Measurements from ENCODE around the gene LTN1. TPM values are rescaled to one million over a fixed set of nuclear protein-coding genes. Genes with fewer than 3 reads are reported as not detected.

The LTN1 gene
- total RNA-seq, 3 donors from 2014 or later, result 27.4 to 41.1 (median 29.8) TPM

DNA sequence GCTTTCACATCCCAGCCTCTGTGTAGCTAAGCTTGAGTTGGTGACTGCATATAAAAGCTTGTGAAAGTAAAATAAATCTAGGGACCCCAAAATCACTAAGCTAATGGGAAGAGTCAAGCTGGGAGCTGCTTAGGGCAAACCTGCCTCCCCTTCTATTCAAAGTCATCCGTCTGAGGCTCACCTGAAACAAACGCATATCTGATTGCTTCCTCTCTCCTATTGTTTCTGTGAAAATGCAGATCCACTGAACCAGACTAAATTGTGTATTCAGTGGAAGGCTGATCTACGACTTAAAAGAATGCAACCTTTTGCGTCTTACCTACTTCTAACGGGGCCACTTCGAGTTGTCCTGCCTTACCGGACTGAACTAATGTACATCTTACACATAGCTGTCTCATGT, 70.3 kb downstream of the LTN1 start:
- Histone ChIP-seq H3K27ac (no peak overlapping the region), H3K4me3 (no peak overlapping the region), H3K36me3 (no peaks in the 10 kb centered on the region), H3K27me3 (no peaks in the 10 kb centered on the region), H3K9me3 (no peaks in the 10 kb centered on the region), H3K4me1 (no peaks in the 10 kb centered on the region)
- intact Hi-C loops (cut with DNase I; ENCODE audit: low total_unique reads), result no loop called here
- DNase-seq (ENCODE audit: low spot score in 2 of 2), result no peak
- TF ChIP-seq, protein P1, sequence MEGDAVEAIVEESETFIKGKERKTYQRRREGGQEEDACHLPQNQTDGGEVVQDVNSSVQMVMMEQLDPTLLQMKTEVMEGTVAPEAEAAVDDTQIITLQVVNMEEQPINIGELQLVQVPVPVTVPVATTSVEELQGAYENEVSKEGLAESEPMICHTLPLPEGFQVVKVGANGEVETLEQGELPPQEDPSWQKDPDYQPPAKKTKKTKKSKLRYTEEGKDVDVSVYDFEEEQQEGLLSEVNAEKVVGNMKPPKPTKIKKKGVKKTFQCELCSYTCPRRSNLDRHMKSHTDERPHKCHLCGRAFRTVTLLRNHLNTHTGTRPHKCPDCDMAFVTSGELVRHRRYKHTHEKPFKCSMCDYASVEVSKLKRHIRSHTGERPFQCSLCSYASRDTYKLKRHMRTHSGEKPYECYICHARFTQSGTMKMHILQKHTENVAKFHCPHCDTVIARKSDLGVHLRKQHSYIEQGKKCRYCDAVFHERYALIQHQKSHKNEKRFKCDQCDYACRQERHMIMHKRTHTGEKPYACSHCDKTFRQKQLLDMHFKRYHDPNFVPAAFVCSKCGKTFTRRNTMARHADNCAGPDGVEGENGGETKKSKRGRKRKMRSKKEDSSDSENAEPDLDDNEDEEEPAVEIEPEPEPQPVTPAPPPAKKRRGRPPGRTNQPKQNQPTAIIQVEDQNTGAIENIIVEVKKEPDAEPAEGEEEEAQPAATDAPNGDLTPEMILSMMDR (IDR thresholded peaks at IDR 0.05), result no peak
- TF ChIP-seq POLR2A (IDR thresholded peaks at IDR 0.05) (no peak), POLR2AphosphoS5 (IDR thresholded peaks at IDR 0.05) (no peak)

DNA sequence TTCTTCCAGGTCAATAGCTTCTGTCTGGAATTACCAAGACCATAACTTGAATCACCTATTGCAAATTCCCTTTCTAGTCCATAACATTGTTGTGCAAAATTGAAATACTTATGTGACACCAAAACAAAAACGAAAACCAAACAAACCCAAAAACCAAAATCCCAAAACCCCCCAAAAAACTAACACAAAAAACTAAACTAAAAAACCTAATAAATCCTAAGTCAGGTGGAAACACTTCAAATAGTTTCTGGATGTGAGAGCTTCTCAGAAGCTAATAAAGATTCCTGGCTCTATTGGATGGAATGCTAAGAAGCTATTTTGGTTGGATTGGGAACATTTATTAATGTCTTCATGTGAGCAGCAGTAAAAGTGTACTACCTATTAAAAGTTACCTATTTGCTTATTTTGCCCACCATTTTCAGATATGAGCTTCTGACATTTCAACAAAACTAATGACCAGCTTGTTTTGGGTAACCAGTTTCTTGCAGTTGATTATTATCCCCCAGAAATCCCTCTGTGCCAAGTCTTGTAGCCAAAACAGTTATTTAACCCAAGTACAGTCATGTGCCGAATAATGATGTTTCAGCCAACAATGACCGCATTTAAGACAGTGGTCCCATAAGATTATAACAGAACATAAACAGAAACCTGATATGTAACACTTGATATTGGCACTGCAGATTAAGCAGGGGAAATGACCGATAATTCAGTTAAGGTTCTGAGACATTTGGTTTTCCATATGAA, 76.4 kb downstream of the LTN1 start:
- Histone ChIP-seq H3K9me3 (no peaks in the 10 kb centered on the region), H3K27ac (no peak overlapping the region), H3K36me3 (no peaks in the 10 kb centered on the region), H3K4me3 (no peak overlapping the region), H3K27me3 (no peaks in the 10 kb centered on the region), H3K4me1 (no peaks in the 10 kb centered on the region)
- no peak for DNase-seq (ENCODE audit: low spot score in 2 of 2)
- intact Hi-C loops (cut with DNase I; ENCODE audit: low total_unique reads), result no loop called here
- TF ChIP-seq, protein P1 (IDR thresholded peaks at IDR 0.05), result no peak
- TF ChIP-seq POLR2A (IDR thresholded peaks at IDR 0.05) (no peak), POLR2AphosphoS5 (IDR thresholded peaks at IDR 0.05) (no peak)

DNA sequence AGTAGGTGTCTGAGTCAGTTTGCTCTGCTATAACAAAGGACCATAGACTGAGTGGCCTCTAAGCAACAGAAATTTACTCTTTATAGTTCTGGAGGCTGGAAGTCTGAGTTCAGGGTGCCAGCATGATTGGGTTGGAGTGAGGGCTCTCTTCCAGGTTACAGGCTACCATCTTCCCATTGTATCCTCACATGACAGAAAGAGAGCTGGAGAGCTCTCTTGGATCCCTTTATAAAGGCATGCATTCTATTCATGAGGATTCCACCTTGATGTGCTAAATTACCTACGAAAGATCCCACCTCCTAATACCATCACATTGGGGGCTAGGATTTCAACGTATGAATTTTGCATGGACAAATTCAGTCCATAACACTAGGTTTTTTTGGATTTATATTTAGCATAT, 79.6 kb downstream of the LTN1 start:
- Histone ChIP-seq H3K4me3 (no peak overlapping the region), H3K36me3 (no peaks in the 10 kb centered on the region), H3K27ac (no peak overlapping the region), H3K27me3 (no peaks in the 10 kb centered on the region), H3K9me3 (no peaks in the 10 kb centered on the region), H3K4me1 (no peaks in the 10 kb centered on the region)
- TF ChIP-seq, protein P1 (IDR thresholded peaks at IDR 0.05), result no peak
- TF ChIP-seq POLR2A (IDR thresholded peaks at IDR 0.05) (no peak), POLR2AphosphoS5 (IDR thresholded peaks at IDR 0.05) (no peak)
- intact Hi-C loops (cut with DNase I; ENCODE audit: low total_unique reads), result no loop called here
- no peak for DNase-seq (ENCODE audit: low spot score in 2 of 2)

DNA sequence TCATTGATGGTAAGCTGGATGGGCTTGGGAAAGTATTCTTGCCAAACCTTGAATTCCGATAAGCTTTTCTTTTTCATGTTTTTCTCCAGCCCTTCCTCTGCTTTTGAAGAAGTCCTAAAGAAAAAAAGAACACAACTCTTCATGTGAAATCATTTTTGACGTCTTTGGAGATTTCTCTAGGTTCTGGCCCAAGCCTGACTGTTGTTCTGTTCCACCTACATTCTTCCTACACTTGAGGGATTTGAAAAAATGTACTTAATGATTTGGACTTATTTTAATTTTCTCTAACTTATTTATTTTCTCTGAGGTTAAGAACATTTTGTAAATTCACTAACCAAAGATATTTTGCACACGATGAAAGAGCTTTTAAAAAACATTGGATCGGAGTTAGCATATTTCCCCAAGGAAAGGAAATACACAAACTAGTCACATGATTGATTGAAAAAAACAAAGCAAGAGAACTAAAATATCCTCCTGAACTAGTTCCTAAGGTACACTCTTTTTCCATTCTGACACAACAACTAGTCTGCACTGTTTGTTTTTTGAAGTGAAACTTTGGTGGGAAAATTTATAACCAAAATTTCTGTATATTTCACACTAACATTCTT, 82.3 kb downstream of the LTN1 start:
- peak overlapping the region; percentile 7 to 54 for H3K27ac ChIP-seq
- intact Hi-C loops (cut with DNase I; ENCODE audit: low total_unique reads), result no loop called here

GRCh38 chr21:28908351-28908750, 84.3 kb downstream of the LTN1 start:
- H3K27ac ChIP-seq, result no peak overlapping the region
- intact Hi-C loops (cut with DNase I; ENCODE audit: low total_unique reads), result no loop called here
- H3K9me3 ChIP-seq, result no peaks in the 10 kb centered on the region
- H3K4me3 ChIP-seq, result no peak overlapping the region
- TF ChIP-seq POLR2A (IDR thresholded peaks at IDR 0.05), result no peak
- no peak for TF ChIP-seq POLR2AphosphoS5 (IDR thresholded peaks at IDR 0.05)
- TF ChIP-seq, protein P1 (IDR thresholded peaks at IDR 0.05), result no peak
- no peak for DNase-seq (ENCODE audit: low spot score in 2 of 2)
- no peaks in the 10 kb centered on the region for H3K27me3 ChIP-seq
- H3K4me1 ChIP-seq, result no peaks in the 10 kb centered on the region
- H3K36me3 ChIP-seq, result no peaks in the 10 kb centered on the region

More for the DNA sequence above, 82.3 kb downstream of the LTN1 start:
- Histone ChIP-seq H3K4me1 (no peaks in the 10 kb centered on the region), H3K27me3 (no peaks in the 10 kb centered on the region), H3K4me3 (no peak overlapping the region), H3K36me3 (no peaks in the 10 kb centered on the region), H3K9me3 (no peaks in the 10 kb centered on the region)
- TF ChIP-seq POLR2A (IDR thresholded peaks at IDR 0.05) (no peak), POLR2AphosphoS5 (IDR thresholded peaks at IDR 0.05) (no peak)
- TF ChIP-seq, protein P1 (IDR thresholded peaks at IDR 0.05), result no peak
- no peak for DNase-seq (ENCODE audit: low spot score in 2 of 2)
